Testis (tissue), 3 donors: ENCODE measurements around the gene RPTN. TPM values are rescaled to one million over a fixed set of nuclear protein-coding genes. Genes with fewer than 3 reads are reported as not detected.

ENCODE experiments used
- DNase-seq: peaks from one replicate; pipeline ENCODE4 v3.0.0-alpha.2; 2019
- H3K27ac ChIP-seq, 2 donors: fragments of 200-600 bp; sonication (generic); one replicate each; pipeline ENCODE4 v1.5.1; 2019
- H3K27me3 ChIP-seq: fragments of 200-600 bp; sonication (generic); one replicate; pipeline ENCODE4 v1.5.1; 2019
- H3K36me3 ChIP-seq: fragments of 200-600 bp; sonication (generic); one replicate; pipeline ENCODE4 v1.5.1; 2017; ENCODE audit warnings: low read depth; ENCODE audit errors: missing control alignments
- H3K4me1 ChIP-seq: fragments of 200-600 bp; sonication (generic); one replicate; pipeline ENCODE4 v1.5.1; 2019
- H3K4me3 ChIP-seq, 2 donors: fragments of 200-600 bp; sonication (generic); one replicate each; pipeline ENCODE4 v1.5.1; 2017 to 2019
- H3K9me3 ChIP-seq: fragments of 200-600 bp; sonication (generic); one replicate; pipeline ENCODE4 v1.5.1; 2017
- CTCF ChIP-seq, 3 experiments: fragments of 450-650 bp in 2 of 3; fragments of 200-600 bp in 1 of 3; sonication (generic) in 1 of 3; IDR thresholded peaks; one replicate each; pipeline ENCODE4 v1.5.1; 2016 to 2019; ENCODE audit warnings: antibody characterized with exemption in 3 of 3, mild to moderate bottlenecking in 2 of 3, moderate library complexity in 1 of 3
- POLR2A ChIP-seq: fragments of 450-650 bp; IDR thresholded peaks from one replicate; pipeline ENCODE4 v1.6.1; 2017; ENCODE audit warnings: antibody characterized with exemption, mild to moderate bottlenecking, moderate library complexity
- WGBS, 2 donors: methylation state at CpG; one replicate each; pipeline ENCODE4 v1.1.5; 2018; 5-methylcytosine and 5-hydroxymethylcytosine counted together
- intact Hi-C: fragments of 100-400 bp; cut with DNase I; formaldehyde crosslinking; loops from one replicate; pipeline ENCODE4 v1.15.1; 2023; ENCODE audit warnings: low total_unique reads
- polyA plus RNA-seq: library from polyadenylated mRNA; stranded (reverse); fragments of 350-450 nt; fragmentation: Illumina TruSeq; extraction: RNeasy Lipid Tissue Mini Kit (QIAGEN cat#74804); gene quantifications from one replicate; pipeline ENCODE4 v1.2.3, GENCODE V29; 2014; ENCODE audit warnings: low read depth, low replicate concordance; ENCODE audit not compliant: insufficient read depth
- total RNA-seq, 2 donors: library from RNA; depleted of rRNA; stranded (reverse); fragments of >200 nt; gene quantifications; one replicate each; pipeline ENCODE4 v1.2.3, GENCODE V29; 2016

RPTN gene
- total and polyA plus RNA-seq, 3 donors from 2014 or later = 0.06 TPM; not detected in 2

- Histone ChIP-seq H3K36me3 (no peaks in the 10 kb centered on the region), H3K4me3 (peak overlapping the region; percentile 31 to 53), H3K27ac (peak overlapping the region in 1 of 2 donors; percentile 44), H3K27me3 (no peaks in the 10 kb centered on the region), H3K9me3 (no peaks in the 10 kb centered on the region), H3K4me1 (peaks cover 11% of the 10 kb centered on the region)
- 6% methylated on average over 67 of the region's 67 CpGs for WGBS, 2 donors
- peak; percentile 18 for DNase-seq
- TF ChIP-seq POLR2A (no peak), CTCF (IDR thresholded peaks at IDR 0.05) (no peak)
- intact Hi-C loops = no loop called here
These were observed 50.8 kb downstream of the RPTN start for GRCh38 chr1:152107984-152108881.

- TF ChIP-seq POLR2A (no peak), CTCF (IDR thresholded peaks at IDR 0.05) (no peak)
- H3K4me1 ChIP-seq = peaks cover 11% of the 10 kb centered on the region
- H3K27ac ChIP-seq = peak overlapping the region in 1 of 2 donors; percentile 44
- H3K27me3 ChIP-seq = no peaks in the 10 kb centered on the region
- no peaks in the 10 kb centered on the region for H3K36me3 ChIP-seq
- intact Hi-C loops = no loop called here
- DNase-seq = peak; percentile 17
- peak overlapping the region; percentile 31 to 53 for H3K4me3 ChIP-seq
- 11 to 15% methylated on average over 39 to 41 of the region's 41 CpGs for WGBS, 2 donors
- H3K9me3 ChIP-seq = no peaks in the 10 kb centered on the region
These were observed 51.7 kb downstream of the RPTN start for GRCh38 chr1:152107031-152107983.

GRCh38 chr1:152104854-152105253 is 54.2 kb downstream of the RPTN start:
- no peak overlapping the region for H3K27ac ChIP-seq
- no peak for DNase-seq
- H3K4me1 ChIP-seq = peaks cover 2% of the 10 kb centered on the region
- 51% methylated on average over 2 of the region's 2 CpGs for WGBS, 2 donors
- intact Hi-C loops = no loop called here
- H3K27me3 ChIP-seq = no peaks in the 10 kb centered on the region
- H3K4me3 ChIP-seq = no peak overlapping the region
- H3K9me3 ChIP-seq = no peaks in the 10 kb centered on the region
- TF ChIP-seq POLR2A (no peak), CTCF (IDR thresholded peaks at IDR 0.05) (no peak)
- H3K36me3 ChIP-seq = no peaks in the 10 kb centered on the region

Other genes starting within 250 kb of the RPTN start
- gene THEM4, start 249.7 kb downstream of the RPTN start, total RNA-seq = 10 to 100 TPM; 35.0 to 42.0 TPM
- gene THEM4, start 249.7 kb downstream of the RPTN start, polyA plus RNA-seq = 33.5 TPM
- 100 to 1,000 TPM in 1 of 2 donors, 10 to 100 TPM in 1; 92.4 to 110 TPM for gene S100A10, start 165.4 kb downstream of the RPTN start, total RNA-seq
- gene S100A10, start 165.4 kb downstream of the RPTN start, polyA plus RNA-seq = 364 TPM
- 10 to 100 TPM; 80.2 to 86.9 TPM for gene S100A11, start 122.2 kb downstream of the RPTN start, total RNA-seq
- gene S100A11, start 122.2 kb downstream of the RPTN start, polyA plus RNA-seq = 275 TPM
- gene TCHHL1, start 70.2 kb downstream of the RPTN start, total RNA-seq = under 1 TPM in 1 of 2 donors, not detected in 1; 0.12 TPM
- gene TCHHL1, start 70.2 kb downstream of the RPTN start, polyA plus RNA-seq = not detected
- 1 to 10 TPM; 2.2 to 2.9 TPM for gene TCHH, start 43.8 kb downstream of the RPTN start, total RNA-seq
- 0.53 TPM for gene TCHH, start 43.8 kb downstream of the RPTN start, polyA plus RNA-seq
- under 1 TPM in 1 of 2 donors, not detected in 1; 0.06 TPM for gene HRNR, start 65.0 kb upstream of the RPTN start, total RNA-seq
- gene HRNR, start 65.0 kb upstream of the RPTN start, polyA plus RNA-seq = not detected
- gene FLG, start 166.0 kb upstream of the RPTN start, total RNA-seq = under 1 TPM; 0.16 to 0.19 TPM
- not detected for gene FLG, start 166.0 kb upstream of the RPTN start, polyA plus RNA-seq
- under 1 TPM; 0.08 to 0.31 TPM for gene FLG2, start 200.8 kb upstream of the RPTN start, total RNA-seq
- gene FLG2, start 200.8 kb upstream of the RPTN start, polyA plus RNA-seq = 0.03 TPM